ENCODE measurements around the gene RECQL. TPM values are rescaled to one million over a fixed set of nuclear protein-coding genes. Genes with fewer than 3 reads are reported as not detected.

Gene RECQL
- total RNA-seq, 4 donors from 2014 or later = 6.5 to 33.0 (median 11.0) TPM

DNA sequence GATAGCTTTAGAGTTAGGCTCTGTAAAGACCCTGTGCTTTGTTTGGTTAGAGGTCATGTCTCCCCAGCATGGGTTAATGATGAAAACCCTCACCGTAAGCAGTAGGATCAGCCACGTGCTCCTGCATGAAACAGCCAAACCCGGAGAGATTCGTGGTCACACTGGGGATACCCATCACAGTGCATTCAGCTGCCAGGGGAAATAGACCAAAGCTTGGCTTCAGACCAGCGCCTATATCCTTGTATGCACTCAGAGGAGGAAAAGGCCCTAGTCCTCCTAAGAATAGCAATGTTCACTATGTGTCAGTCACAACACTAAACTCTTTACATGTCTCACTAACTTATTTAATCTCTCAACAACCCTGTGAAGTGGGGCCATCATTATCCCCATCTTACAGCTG lies 41.0 kb upstream of the RECQL start:
- TF ChIP-seq, protein P1, sequence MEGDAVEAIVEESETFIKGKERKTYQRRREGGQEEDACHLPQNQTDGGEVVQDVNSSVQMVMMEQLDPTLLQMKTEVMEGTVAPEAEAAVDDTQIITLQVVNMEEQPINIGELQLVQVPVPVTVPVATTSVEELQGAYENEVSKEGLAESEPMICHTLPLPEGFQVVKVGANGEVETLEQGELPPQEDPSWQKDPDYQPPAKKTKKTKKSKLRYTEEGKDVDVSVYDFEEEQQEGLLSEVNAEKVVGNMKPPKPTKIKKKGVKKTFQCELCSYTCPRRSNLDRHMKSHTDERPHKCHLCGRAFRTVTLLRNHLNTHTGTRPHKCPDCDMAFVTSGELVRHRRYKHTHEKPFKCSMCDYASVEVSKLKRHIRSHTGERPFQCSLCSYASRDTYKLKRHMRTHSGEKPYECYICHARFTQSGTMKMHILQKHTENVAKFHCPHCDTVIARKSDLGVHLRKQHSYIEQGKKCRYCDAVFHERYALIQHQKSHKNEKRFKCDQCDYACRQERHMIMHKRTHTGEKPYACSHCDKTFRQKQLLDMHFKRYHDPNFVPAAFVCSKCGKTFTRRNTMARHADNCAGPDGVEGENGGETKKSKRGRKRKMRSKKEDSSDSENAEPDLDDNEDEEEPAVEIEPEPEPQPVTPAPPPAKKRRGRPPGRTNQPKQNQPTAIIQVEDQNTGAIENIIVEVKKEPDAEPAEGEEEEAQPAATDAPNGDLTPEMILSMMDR (IDR thresholded peaks at IDR 0.05) = no peak
- no peak for TF ChIP-seq POLR2A (IDR thresholded peaks at IDR 0.05)
- Histone ChIP-seq H3K4me3 (no peak overlapping the region), H3K27ac (no peak overlapping the region), H3K4me1 (no peaks in the 10 kb centered on the region), H3K27me3 (no peaks in the 10 kb centered on the region), H3K9me3 (no peaks in the 10 kb centered on the region), H3K36me3 (no peaks in the 10 kb centered on the region)
- no peak for DNase-seq

DNA sequence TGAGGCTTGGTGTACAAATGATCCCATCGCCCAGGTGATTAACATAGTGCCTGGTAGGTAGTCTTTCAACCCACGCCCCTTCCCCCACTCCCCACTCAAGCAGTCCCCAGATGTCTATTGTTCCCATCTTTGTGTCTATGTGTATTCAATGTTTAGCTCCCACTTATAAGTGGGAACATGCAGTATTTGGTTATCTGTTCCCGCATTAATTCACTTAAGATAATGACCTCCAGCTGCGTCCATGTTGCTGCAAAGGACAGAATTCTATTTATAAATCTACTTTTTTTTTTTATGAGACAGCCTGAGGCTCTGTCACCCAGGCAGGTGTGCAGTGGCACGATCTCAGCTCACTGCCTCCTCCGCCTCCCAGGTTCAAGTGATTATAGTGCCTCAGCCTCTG lies 40.3 kb upstream of the RECQL start:
- H3K9me3 ChIP-seq = no peaks in the 10 kb centered on the region
- DNase-seq = no peak
- H3K4me3 ChIP-seq = no peak overlapping the region
- no peaks in the 10 kb centered on the region for H3K4me1 ChIP-seq
- no peak overlapping the region for H3K27ac ChIP-seq
- no peaks in the 10 kb centered on the region for H3K36me3 ChIP-seq
- H3K27me3 ChIP-seq = no peaks in the 10 kb centered on the region
- TF ChIP-seq, protein P1 (IDR thresholded peaks at IDR 0.05) = no peak
- TF ChIP-seq POLR2A (IDR thresholded peaks at IDR 0.05) = no peak

DNA sequence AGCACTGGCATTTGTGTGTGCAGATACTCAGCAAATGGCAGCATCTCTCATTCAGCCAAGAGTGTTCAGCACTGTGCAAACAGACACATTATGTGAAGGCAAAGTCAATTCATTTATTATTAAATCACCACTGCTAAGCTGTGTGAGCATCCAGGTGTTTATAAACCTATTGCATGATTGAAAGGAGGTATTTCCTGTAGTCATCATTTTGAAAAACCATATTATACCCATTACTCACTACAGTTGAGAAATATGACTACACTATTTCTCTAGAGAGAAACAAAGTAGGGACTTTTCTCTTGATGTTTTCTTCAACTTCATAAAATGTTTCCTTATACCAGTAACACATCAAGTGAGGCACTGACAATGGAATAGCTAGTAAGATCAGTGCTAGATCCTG lies 38.4 kb upstream of the RECQL start:
- Histone ChIP-seq H3K9me3 (no peaks in the 10 kb centered on the region), H3K4me1 (no peaks in the 10 kb centered on the region), H3K4me3 (no peak overlapping the region), H3K27ac (no peak overlapping the region), H3K36me3 (no peaks in the 10 kb centered on the region), H3K27me3 (no peaks in the 10 kb centered on the region)
- DNase-seq = no peak
- TF ChIP-seq, protein P1 (IDR thresholded peaks at IDR 0.05) = no peak
- no peak for TF ChIP-seq POLR2A (IDR thresholded peaks at IDR 0.05)

DNA sequence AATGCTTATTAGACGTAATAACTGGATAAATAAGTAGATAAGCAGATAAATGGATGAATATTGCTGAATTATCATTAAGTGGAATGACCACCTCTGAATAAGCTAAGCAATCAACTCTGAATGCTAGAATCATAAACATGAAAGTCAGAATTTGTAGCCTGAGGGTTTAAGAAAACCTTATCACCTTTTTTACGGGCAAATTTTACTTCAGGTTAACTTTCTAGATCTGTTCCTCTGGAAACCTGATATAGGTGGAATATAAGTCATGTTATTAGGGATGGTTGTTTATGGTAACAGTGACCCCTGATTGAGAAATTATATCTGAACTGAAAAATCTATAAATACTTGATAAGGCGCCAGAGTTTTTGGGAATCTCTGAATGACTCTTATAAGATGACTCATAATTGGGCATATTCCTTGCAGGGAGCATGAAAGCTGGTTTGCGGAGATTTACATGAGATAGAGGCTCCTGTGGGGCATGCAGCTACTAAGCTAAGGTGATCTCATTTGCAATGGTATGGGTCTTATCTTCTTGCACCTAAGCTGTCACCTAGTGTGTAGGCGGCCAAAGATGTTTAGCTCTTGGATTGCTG lies 36.7 kb upstream of the RECQL start:
- Histone ChIP-seq H3K4me1 (no peaks in the 10 kb centered on the region), H3K36me3 (no peaks in the 10 kb centered on the region), H3K27ac (no peak overlapping the region), H3K27me3 (no peaks in the 10 kb centered on the region), H3K4me3 (no peak overlapping the region), H3K9me3 (no peaks in the 10 kb centered on the region)
- no peak for DNase-seq
- TF ChIP-seq POLR2A (IDR thresholded peaks at IDR 0.05) = no peak
- TF ChIP-seq, protein P1 (IDR thresholded peaks at IDR 0.05) = no peak

DNA sequence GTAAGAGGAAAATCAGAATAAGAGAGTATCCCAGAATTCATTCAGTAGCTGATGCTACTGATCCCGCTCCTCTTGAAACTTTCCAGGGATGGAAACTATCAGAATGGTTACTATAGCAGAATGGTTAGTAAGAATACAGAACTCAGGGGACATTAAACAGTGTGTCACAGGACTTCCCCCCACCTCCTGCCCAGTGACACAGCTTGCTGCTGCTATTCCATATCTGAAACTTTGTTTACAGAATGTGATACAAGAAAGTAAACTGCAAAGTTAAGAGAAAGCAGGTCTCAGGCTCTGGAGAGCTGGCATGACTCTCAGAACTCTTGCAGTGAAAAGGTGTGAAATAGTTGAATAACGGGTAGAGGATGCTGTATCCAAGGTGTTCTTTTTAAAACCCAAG lies 28.0 kb upstream of the RECQL start:
- H3K27ac ChIP-seq = no peak overlapping the region
- no peak for TF ChIP-seq POLR2A (IDR thresholded peaks at IDR 0.05)
- TF ChIP-seq, protein P1 (IDR thresholded peaks at IDR 0.05) = no peak
- H3K36me3 ChIP-seq = no peaks in the 10 kb centered on the region
- H3K9me3 ChIP-seq = no peaks in the 10 kb centered on the region
- no peaks in the 10 kb centered on the region for H3K27me3 ChIP-seq
- H3K4me3 ChIP-seq = no peak overlapping the region
- no peaks in the 10 kb centered on the region for H3K4me1 ChIP-seq
- no peak for DNase-seq

DNA sequence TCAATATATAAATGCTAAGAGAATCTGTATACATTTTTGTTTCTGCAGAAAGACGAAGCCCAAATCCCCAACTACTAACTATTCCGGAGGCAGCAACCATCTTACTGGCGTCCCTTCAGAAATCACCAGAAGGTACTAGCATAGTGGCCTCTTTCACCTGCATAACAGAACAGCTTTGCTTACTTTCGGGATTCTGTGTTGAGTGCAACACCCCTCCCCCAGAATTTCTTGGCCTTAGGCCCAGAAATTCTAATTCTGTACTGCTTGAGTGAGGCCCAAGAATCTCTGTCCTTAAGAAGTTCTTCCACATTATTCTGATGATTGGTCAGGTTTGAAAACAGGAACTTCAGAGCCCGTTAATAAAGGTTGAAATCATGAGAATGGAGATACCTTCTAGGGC lies 27.5 kb upstream of the RECQL start:
- Histone ChIP-seq H3K36me3 (no peaks in the 10 kb centered on the region), H3K4me3 (no peak overlapping the region), H3K27me3 (no peaks in the 10 kb centered on the region), H3K9me3 (no peaks in the 10 kb centered on the region), H3K4me1 (no peaks in the 10 kb centered on the region), H3K27ac (no peak overlapping the region)
- no peak for DNase-seq
- no peak for TF ChIP-seq POLR2A (IDR thresholded peaks at IDR 0.05)
- TF ChIP-seq, protein P1 (IDR thresholded peaks at IDR 0.05) = no peak

All from Peyer's patch (tissue), 4 donors.